ENCODE data around the gene INPP5K. TPM values are rescaled to one million over a fixed set of nuclear protein-coding genes. Genes with fewer than 3 reads are reported as not detected.
"Not testable (repeated sequence)": the region's sequence is repeated elsewhere in the genome, so short reads cannot be mapped to it uniquely, and the experiment has no call there.

INPP5K gene
- total RNA-seq, 4 donors from 2014 or later, result 60.9 to 163 (median 64.7) TPM

DNA sequence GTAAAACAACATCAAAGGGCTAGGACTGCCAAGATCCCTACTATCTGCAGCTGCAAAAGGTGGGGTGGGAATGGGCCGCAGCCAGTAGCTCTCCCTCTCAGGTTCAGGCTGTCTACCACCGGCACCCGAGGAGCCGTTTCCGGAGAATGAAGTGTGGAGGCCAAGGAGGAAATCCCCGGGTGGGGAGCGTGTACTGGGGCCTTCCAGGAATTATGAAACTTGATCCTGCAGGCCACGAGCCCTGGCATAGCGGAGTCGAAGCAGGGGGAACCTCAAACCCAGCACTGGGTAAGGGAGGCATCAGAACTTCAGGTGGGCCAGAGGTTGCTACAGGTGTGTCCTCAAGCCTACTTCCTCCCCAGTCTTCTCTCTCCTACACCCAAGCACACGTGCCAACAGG is 5.1 kb downstream of the INPP5K start:
- Histone ChIP-seq H3K36me3 (peaks cover 0 to 56% (median 0%) of the 10 kb centered on the region in 3 donors), H3K27ac (peak overlapping the region; percentile 39 to 88 (median 62)), H3K27me3 (no peaks in the 10 kb centered on the region), H3K4me3 (no peak overlapping the region), H3K4me1 (peaks cover 0 to 55% (median 7%) of the 10 kb centered on the region in 4 donors), H3K9me3 (no peaks in the 10 kb centered on the region)
- TF ChIP-seq, protein P1, sequence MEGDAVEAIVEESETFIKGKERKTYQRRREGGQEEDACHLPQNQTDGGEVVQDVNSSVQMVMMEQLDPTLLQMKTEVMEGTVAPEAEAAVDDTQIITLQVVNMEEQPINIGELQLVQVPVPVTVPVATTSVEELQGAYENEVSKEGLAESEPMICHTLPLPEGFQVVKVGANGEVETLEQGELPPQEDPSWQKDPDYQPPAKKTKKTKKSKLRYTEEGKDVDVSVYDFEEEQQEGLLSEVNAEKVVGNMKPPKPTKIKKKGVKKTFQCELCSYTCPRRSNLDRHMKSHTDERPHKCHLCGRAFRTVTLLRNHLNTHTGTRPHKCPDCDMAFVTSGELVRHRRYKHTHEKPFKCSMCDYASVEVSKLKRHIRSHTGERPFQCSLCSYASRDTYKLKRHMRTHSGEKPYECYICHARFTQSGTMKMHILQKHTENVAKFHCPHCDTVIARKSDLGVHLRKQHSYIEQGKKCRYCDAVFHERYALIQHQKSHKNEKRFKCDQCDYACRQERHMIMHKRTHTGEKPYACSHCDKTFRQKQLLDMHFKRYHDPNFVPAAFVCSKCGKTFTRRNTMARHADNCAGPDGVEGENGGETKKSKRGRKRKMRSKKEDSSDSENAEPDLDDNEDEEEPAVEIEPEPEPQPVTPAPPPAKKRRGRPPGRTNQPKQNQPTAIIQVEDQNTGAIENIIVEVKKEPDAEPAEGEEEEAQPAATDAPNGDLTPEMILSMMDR (IDR thresholded peaks at IDR 0.05), result no peak
- no peak for TF ChIP-seq POLR2A (IDR thresholded peaks at IDR 0.05)
- no peak for DNase-seq

DNA sequence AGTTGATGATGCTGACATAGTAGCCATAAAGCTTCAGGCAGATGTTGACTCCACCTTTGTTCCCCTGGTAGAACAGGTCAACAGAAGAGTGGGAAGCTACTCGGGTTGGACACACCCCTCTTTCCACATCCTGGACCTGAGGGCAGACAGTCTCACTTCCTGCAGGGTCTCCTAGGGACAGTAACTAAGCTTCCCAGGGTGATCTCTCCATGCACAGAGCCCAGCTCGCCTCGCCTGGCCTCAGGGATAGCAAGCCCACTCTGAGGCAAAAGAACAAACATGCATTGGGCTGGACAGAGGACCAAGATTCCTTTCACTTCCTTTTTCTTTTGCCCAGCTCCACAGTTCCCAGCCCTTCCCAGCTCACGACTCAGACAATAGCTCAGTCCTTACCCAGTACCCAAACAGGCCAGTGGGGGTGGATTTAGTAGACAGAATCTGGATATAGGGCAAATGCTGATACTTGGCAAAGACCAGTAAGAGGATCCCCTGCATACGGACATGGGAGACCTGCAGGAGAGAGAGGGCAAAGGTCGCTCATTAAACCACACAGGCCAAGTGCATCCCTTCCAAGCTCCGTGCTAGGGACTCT is 7.0 kb downstream of the INPP5K start:
- DNase-seq, result peak in 2 of 3 donors; percentile 70
- peaks cover 0 to 70% (median 0%) of the 10 kb centered on the region in 3 donors for H3K36me3 ChIP-seq
- H3K4me1 ChIP-seq, result peaks cover 0 to 47% (median 0%) of the 10 kb centered on the region in 4 donors
- peak overlapping the region in 2 of 4 donors; percentile 53 to 73 for H3K27ac ChIP-seq
- TF ChIP-seq, protein P1 (IDR thresholded peaks at IDR 0.05), result peak in 2 of 6 experiments; percentile 2 to 4
- TF ChIP-seq POLR2A (IDR thresholded peaks at IDR 0.05), result peak in 1 of 2 donors; percentile 15
- no peaks in the 10 kb centered on the region for H3K27me3 ChIP-seq
- no peaks in the 10 kb centered on the region for H3K9me3 ChIP-seq
- no peak overlapping the region for H3K4me3 ChIP-seq

DNA sequence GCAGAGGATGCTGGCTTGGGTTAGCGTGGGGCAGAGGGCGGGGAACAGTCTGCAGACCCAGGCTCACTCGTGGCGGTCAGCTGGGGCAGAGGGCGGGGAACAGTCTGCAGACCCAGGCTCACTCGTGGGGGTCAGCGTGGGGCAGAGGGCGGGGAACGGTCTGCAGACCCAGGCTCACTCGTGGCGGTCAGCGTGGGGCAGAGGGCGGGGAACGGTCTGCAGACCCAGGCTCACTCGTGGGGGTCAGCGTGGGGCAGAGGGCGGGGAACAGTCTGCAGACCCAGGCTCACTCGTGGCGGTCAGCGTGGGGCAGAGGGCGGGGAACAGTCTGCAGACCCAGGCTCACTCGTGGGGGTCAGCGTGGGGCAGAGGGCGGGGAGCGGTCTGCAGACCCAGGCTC is 7.7 kb downstream of the INPP5K start:
- not testable (repeated sequence) for H3K9me3 ChIP-seq, H3K27me3 ChIP-seq, DNase-seq, H3K4me3 ChIP-seq
- peaks cover 0 to 69% (median 0%) of the 10 kb centered on the region in 3 donors for H3K36me3 ChIP-seq
- peak overlapping the region in 2 of 4 donors; percentile 53 to 73 for H3K27ac ChIP-seq
- H3K4me1 ChIP-seq, result peaks cover 0 to 47% (median 0%) of the 10 kb centered on the region in 4 donors

DNA sequence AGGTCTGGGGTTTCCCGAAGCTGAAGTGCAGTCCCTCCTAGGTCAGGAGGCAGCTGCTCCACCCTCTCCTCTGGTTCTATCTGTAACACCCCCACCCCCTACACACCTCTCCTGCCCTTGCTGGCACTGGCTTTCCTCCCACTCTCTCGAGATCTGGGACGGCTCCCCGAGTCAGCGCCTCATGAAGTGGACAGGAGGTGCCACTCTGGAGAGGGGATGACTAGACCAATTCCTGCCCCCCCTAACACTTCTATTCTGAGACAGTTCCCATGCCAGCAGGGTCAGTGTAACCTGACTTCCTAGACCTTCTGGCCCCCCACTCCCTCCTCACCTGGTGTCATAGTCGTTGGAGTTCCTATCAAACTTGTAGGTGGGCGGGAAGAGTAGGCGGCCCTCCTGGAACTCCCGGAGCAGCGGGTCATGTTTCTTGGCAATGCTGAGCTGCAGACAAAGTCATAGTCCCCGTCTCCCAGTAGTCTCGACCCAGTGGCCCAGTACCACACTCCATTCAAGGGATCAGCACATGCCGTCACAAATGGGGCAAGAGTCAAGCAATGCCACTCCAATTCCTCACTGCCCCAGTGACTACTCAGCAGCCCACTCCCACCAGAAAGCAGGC is 9.7 kb downstream of the INPP5K start:
- no peaks in the 10 kb centered on the region for H3K27me3 ChIP-seq
- H3K36me3 ChIP-seq, result peaks cover 0 to 58% (median 0%) of the 10 kb centered on the region in 3 donors
- H3K27ac ChIP-seq, result no peak overlapping the region

DNA sequence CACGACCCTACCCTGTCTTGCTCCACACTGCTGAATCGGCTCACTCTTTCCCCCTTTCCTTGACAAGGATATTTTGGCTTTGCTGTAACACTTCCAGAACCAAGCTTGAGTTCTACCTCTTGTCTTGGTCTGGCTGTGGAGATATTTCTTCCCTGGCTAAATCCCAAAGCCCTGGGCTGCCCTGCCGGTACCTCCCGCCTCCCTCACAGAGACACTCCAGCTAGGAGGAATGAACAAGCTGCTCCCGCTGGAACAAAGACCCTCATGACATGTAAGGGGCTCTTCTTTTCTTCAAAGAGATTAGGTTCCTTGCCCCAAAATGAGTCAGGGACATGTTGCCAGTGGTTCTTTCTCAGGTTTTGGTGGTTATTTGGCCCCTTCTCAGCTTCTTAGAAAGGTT is 10.8 kb downstream of the INPP5K start:
- Histone ChIP-seq H3K27me3 (no peaks in the 10 kb centered on the region), H3K4me1 (peaks cover 0 to 19% (median 0%) of the 10 kb centered on the region in 4 donors), H3K4me3 (no peak overlapping the region), H3K9me3 (no peaks in the 10 kb centered on the region), H3K36me3 (peaks cover 0 to 57% (median 0%) of the 10 kb centered on the region in 3 donors), H3K27ac (no peak overlapping the region)
- no peak for TF ChIP-seq POLR2A (IDR thresholded peaks at IDR 0.05)
- TF ChIP-seq, protein P1 (IDR thresholded peaks at IDR 0.05), result no peak
- DNase-seq, result no peak

More for the DNA sequence above, 9.7 kb downstream of the INPP5K start:
- TF ChIP-seq, protein P1 (IDR thresholded peaks at IDR 0.05), result no peak
- TF ChIP-seq POLR2A (IDR thresholded peaks at IDR 0.05), result no peak
- H3K4me1 ChIP-seq, result peaks cover 0 to 30% (median 0%) of the 10 kb centered on the region in 4 donors
- no peak overlapping the region for H3K4me3 ChIP-seq
- DNase-seq, result no peak
- H3K9me3 ChIP-seq, result no peaks in the 10 kb centered on the region

DNA sequence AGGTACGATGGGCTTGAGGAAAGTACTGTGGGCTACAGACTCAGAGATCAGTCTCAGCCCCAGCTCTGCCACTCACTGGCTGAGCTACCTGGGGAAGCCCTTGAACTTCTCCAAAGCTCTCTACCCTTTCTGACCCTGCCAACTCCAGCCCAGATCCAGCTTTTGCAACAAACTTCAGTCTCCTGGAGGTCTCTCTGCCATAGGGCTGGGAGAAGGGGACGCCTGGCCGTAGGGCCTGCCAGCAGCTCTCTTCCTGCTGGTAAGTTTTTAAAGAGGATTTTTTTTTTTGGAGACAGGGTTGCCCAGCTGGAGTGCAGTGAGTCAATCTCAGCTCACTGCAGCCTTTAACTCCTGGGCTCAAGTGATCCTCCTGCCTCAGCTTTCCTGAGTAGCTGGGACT is 11.5 kb downstream of the INPP5K start:
- Histone ChIP-seq H3K27ac (no peak overlapping the region), H3K4me1 (peaks cover 0 to 11% (median 0%) of the 10 kb centered on the region in 4 donors), H3K27me3 (no peaks in the 10 kb centered on the region), H3K4me3 (no peak overlapping the region), H3K9me3 (no peaks in the 10 kb centered on the region), H3K36me3 (peaks cover 0 to 54% (median 0%) of the 10 kb centered on the region in 3 donors)
- TF ChIP-seq, protein P1 (IDR thresholded peaks at IDR 0.05), result no peak
- TF ChIP-seq POLR2A (IDR thresholded peaks at IDR 0.05), result no peak
- DNase-seq, result no peak
